DMS153 (cell line): ENCODE measurements around the gene ZBTB18.

Experiments used
- DNase-seq: peaks from one replicate; lab custom pipeline; 2025; lab: John Stamatoyannopoulos, UW

ZBTB18 gene

DNA sequence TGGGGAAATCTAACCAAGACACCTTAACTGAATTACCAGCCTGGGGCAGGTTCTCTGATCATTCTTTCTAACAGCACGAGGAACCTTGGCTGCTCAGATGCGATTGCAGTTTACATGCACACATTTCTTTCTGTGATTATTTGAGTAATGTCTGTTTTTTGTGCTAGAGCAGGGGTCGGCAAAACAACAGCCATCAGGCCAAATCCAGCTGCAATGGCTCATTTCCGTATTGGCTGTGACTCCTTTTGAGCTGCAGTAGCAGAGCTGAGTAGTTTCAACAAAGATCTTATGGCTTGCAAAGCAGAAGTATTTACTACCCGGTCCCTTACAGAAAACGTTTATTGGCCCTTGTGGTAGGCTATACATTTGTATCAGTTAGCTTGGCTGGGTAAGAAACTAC is 37.1 kb downstream of the ZBTB18 start:
- DNase-seq, result no peak

DNA sequence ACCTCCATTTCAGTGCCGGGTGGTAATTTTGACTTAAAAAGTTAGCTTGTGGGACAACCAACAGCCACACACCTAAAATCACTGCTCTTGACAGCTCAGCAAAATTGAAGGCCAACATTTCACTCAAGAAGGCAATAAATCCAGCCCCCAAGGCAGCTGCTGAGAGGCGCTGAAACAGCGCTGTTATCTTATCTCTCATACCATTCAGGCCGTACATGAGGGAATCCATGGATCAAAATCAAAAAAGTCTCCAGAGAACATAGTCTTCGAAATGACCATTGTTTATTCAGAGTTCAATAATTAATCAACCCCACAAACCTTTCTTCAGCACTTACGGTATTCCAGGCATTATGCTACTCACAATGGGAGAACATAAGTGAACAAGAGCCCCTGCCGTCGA is 38.5 kb downstream of the ZBTB18 start:
- DNase-seq, result no peak

DNA sequence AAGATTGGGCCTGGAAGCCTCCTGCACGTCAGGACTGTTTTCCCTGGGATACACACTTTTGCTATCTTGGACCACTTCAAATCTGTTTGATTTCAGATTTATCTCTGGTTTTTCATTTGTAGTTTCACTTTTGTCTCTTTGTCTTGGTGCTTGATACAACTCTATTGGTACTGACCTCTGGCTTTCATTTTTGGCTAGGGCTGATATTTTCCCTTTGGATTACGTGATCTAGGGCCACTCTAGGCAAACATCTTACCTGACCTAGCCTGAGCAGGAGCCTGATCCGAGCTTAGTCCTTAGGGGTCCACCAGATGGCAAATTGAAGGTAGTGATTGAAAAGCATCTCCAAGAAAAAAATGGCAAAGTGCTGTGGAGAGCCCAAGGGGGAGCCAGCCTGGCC is 39.6 kb downstream of the ZBTB18 start:
- DNase-seq, result no peak

DNA sequence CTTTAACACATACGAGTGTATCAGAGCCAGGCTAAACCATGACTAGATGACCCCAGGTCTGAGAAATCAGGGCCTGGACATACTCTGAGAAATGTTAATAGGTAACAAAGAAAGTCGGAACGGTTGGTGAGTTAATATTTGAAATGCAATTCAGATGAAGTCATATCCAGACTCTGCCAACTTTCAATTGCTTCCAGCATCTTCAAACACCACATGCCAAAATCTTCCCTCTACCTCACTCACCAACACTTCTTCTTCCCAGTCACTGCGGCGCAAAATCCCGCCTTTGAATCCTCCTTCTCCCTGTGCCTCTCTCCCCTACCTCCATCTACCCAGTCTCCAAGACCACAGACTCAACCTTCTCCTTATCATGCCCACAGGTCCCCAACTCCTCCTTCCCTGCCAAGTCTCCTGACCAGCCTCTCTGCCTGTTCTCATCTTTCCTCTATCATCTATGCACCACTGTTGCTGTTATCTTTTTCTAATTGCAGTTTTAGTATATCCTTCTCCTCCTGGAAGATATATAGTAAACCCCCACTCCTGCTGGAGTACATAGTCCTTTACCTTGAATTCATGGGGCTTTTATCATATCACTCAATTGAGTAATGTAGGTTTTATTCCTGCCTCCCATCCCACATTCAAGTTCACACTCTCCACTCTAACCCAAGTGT is 41.3 kb downstream of the ZBTB18 start:
- DNase-seq, result no peak

DNA sequence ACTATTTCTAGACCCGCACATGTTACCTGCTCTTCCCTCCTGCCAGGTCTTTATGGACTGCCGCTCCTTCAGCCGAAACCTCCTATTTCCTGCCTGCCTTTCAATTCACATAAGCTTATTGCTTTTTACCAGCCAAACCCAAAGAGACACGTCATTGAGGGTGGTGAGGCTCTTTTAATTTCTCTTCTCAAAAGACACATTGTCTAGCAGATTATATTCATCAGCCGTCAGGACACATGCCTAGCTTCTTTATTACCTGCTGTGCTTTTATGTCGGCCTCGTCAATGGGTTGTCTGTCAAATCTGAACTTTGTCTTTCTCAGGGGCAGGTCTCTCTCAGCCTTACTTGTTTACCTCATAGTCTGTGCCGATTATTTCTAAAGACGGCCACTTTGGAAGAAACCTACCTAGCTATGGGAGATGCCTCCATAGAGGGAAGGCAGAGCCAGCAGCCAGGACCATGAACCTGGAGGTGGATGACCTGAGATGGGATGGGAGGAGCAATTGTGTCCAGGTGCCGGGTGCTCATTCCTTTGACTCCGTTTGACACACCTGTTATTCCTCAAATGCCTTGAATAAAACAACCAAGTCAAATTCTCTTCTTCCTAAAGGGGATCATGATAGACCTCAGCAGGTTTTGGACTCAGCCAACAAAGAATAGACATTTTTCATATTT is 42.0 kb downstream of the ZBTB18 start:
- DNase-seq, result peak; percentile 71

DNA sequence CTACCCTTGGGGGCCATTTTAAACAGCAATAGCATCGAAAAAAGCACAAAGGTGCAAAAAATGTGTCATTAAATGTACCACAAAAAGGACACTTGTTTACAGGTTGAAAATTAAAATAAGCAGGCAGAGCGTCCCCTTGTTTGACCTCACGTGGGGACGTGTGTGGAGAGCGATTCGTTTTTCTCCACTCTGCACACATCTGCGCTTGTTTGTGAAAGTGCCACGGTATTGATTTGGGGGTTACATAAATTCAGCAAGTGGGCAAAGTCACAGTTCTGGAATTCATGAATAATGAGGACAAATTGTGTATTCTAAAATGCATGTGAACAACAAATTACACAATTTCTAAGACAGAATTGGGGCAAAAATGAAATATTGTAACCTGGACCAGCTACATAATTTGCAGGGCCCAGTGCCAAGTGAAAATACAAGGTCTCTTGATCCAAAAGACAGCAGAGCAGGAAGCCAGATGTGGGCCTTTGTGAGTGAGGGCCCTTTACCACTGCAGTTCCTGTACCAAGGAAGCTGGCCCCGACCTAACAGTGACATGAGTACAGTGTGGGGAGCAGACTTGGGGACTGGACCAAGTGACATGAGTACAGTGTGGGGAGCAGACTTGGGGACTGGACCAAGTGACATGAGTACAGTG is 43.9 kb downstream of the ZBTB18 start:
- no peak for DNase-seq

DNA sequence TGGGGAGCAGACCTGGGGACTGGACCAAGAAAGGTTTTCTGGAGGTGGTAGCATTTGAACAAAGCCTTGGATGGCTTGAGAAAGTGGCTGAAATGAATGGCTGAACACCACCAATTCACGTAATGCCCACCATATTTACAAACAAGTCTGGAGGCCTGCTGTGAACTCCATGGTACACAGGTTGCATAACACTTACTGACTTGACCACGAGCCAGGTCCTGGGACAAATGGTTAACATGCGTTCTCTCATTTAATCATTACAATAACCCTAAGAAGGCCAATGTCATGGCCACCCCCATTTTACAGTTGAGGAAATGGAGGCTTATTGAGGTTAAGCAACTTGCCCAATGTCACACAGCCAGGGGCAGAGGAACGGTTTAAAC is 44.4 kb downstream of the ZBTB18 start:
- DNase-seq, result no peak

DNA sequence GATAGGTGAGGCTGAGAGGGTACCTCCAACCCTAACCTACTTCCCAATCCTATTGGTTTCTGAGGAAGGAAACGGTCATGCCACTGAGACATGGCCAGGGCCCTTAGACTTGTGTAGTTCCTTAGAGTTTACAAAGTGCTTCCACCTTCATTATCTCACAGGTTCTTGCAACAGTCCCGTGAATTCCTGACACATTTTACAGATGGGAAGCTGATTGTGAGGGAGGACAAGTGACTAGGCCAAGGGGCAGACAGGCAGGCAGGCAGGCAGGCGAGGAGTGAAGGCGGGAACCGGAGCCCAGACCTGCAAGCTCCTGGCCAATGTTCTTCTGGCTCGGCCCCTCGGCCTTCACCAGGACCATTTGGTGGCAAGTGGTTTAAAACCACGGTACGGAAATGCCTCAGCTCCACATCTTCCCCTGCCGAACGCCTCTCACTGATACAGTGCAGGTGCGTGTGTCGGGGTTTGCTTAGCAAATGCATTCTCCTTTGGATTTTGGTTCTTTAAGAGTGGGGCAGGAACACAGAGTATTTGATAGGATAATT is 45.1 kb downstream of the ZBTB18 start:
- DNase-seq, result no peak

DNA sequence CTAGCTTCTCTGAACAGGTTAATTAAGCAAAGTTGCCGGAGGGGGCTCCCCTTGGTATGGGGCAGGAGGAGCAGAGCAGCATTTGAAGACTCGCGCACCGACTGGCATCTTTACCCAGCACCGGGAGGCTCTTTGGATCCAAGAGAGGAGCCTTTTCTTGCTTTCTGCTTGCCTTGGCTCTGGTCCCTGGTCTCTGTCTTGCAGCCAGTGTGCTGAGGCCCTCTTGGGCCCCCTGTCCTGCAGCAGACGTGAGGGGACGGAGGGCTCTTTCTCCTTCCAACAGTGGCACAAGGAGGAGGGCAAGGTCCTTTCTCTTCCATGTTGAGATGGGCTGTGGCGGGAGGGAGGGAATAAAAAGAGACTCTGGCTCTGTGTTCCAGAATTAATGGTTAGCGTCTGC is 45.6 kb downstream of the ZBTB18 start:
- DNase-seq, result no peak

DNA sequence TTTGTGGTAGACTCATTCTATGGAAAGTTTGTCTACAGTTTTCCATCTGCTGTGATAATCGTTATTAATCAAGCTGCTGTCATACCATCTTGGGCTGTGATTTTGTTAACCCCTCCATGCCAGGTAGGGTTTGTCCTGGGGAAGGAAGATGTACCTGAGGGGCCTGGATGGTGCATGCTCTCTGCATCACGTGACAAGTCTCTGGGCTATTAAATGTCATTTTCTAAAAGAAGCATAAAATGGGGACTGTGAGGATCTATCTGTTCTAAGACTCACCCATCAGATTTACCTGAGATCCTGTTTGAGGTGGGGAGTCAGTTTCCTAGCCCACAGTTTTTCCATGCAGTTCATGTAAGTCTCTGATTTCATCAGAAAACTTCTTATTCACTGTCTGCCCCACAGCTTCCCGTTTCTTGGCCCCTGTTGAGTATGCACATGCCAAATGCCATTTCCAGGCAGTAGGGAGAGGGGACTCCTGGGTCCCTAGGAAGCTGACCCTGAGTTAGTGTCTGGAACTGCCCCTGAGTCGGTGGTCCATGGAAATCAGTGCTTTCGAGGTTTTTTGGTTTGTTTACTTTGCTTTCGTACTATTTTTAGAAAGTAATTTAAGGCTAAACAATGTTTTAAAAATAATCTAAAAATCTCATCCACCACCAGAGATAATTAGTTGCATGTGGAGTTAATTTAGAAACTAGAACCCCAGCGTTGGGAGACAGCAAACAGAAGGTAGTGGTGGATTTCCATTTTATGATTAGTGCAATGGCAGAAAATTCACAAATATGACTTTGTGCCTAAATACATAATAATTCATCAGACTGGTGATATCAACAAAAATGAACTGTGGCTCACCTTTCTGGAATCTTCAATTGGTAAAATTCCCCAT is 46.7 kb downstream of the ZBTB18 start:
- no peak for DNase-seq

DNA sequence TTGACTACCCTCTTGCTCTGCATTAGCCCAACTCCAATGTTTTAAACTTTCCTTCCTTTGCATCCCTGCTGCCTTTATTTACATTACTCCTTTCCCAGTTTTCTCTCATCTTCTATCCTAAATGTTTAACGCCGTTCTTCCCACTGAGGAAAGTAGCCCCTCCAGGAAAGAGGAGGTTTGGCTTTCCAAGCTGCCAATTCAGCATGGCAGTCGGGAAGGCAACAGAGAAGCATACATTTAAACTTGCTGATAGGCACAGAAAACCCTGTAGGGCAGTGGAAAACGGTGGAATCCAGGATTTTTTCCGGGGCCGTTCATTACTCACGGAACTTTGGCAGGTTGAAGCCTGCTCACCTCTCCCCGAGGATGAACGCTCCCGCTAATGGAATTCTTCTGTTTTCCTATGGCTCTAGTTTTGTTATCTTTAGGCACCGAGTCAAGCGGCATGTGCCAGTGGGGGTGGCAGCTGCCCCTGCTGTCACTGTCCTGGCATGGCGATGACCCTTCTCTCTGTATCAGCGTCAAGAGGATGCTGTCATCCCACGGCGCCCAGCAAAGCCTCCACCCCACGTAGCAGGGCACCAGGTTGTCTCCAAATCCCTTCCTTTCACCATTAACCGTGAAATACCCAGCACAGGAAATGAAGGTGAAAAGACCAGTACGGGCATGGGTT is 48.3 kb downstream of the ZBTB18 start:
- no peak for DNase-seq

DNA sequence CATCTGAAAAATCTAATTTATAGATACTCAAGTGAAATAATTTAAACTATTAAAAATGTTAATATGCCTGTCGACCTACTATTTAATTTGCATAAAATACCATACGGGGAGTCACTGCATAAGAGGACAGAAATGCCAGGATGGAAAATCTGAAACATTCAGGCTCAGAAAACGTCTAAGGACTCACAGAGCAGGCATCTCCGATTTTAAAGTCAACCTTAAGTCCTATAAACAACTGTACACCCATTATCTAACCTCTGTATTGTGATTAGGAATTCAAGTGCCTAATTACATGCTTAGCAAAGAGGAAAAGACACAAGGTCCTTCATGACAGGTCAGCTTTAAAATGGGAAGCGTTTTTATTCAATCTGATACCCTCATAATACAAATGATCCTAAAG is 49.2 kb downstream of the ZBTB18 start:
- DNase-seq, result no peak

DNA sequence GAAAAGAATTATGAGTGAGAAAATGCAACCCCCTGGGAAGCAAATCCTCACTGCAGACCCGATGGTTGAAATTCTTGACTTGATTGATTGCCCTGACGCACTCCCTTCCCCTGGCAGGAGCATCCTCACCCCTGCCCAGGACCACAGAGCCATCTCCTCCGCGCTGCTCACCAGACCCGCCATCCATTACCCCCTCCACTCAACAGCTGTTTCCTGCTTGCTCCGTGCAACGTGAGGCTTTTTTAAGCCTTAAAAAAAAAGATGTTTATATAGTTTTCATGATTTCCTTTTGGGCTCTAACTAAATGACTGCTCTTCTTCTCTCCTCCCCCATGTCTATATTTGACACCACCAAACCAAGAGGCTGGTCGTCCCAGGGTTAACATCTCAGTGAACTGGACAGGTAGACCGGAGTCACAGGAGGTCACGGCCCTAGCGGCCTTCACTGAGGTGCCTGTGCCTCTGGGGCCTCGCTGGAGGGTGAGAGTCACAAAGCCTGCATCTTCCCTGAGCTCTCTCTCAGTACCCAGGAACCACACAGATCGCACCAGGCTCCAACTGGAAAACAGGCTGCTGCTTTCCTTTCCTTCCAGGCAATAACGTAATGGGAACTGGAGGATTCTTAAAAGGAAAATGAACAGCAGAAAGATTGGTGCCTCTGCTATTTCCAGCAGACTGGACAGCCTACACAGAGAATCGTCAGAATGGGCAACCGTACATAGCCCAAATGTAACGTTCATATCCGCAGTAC is 49.8 kb downstream of the ZBTB18 start:
- DNase-seq, result no peak

DNA sequence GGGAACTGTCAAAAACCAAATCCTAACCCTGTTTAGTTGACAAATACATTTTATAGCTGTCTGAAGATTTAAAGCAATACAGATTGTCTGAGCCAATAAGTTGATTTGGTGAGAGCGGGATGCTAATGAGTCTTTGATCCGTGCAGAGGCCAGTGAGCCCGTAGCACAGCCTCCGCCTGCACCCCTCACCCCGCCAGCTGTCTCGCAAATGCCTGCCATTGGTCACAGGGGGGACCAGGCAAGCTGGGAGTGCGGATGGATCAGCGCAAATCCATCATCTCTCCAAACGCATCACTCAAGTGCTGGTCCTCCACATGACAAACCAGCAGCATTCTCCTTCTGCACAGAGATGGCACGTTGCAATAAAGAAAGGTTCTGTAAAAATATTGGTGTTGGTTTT is 51.0 kb downstream of the ZBTB18 start:
- DNase-seq, result no peak

DNA sequence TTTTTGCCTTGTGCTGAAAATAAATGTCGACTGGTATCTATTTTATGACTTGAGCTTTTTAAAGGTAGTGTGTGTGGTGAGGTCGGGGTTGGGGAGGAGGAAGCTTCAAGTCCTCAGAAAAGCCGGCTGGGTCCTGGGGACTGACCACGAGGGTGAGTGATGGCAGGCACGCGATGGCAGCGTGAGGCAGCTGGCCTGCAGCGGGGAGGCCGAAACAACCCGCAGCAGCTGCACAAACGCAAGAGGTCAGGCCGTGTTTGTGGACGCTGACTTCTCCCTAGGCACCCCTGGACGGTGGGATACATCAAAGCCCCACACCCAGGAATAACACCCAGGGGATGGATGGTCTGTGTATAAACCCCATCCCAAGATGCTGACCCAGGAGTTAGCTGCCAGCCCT is 51.4 kb downstream of the ZBTB18 start:
- DNase-seq, result no peak

DNA sequence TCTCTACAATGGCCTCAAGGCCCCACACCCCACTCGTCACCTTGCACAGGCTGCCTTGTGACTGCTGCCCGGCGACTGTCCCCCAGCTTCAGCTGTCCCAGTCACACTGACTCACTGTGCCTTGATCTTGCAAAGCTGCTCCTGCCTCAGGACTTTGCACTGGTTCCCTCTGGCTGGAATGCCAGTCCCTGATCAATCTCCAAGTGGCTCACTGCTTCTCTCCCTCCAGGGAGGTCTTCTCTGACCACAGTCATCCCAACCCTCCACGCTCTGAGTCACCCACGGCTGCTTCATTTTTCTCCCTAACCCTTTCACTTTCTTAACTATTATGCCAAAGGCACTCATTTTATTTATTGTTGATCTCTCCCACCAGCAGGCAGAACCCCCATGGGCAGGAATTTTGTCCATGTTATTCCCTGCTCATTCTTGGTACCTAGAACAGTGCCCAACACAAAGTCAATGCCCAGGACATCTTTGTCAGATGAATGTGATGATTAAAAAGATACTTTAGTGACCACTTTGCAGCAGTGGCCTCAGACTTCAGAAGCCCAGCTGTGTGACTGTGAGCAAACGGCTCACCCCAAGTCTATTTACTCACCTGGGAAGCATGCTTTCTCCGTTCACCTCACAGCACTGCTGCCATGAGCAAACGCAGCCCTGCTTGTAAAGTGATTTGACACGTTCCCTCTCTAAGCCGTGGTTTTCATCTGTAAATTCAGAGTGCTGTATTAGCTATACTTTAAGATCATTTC is 53.4 kb downstream of the ZBTB18 start:
- DNase-seq, result no peak

DNA sequence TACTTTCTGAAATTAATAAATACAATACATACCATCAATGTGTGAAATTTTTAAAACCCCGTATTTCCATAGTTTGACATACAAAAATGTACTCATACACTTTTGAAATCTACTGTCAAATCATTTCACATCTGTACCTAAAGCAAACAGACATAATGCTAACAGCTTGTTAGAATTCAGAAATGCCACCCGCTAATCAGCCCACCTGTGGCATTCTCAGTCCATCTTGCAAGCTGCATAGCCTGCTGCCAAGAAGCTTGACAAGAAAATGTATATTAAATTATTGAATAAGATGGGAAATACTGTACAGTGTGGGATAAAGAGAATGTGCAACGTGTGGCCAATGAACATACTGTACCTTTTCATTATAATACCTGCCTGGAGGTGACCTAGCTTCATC is 55.1 kb downstream of the ZBTB18 start:
- DNase-seq, result no peak
